ENCODE data around the gene PIK3R4. TPM values are rescaled to one million over a fixed set of nuclear protein-coding genes. Genes with fewer than 3 reads are reported as not detected.

PIK3R4 gene
- total RNA-seq = 10 to 100 TPM; 24.6 to 44.2 (median 33.4) TPM

DNA sequence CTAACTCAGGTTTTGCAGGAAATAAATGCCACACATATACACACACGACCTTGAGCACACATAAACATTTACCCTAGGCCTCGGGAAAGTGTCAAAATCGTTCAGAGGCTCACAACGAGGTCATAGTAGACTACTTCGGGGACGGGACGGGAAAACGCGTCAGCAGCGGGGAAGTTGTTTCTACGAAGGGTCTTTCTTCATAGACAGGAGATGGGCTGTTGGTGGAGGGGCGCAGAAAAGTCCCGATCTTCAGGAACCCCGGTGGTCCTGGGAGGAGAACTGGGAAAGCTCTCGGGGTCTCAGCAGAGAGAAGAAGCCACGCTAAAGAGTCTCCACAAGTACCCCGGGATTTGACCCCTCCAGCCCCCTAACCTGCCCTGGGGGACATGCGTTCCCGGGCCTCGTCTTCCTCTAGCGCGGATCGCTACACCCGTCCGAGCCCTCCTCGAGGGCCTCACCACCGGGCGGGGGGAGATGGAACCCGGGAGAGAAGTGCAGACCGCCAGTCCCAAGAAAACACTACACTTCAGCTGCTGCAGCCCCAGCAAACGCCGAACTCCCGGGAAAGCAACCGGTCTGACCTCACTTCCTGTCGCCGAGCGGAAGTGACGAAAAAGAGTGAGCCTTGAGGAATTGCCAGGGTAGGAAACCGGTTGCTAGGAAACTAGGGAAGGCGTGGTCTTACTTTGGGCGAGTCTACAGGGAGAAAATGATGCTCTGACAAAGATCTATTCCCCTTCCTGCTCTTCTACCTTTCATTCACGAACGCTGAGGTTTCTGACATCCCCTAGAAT is at the start of gene PIK3R4:
Gene PIK3R4, minus strand, starts transcription at position 584 of the 794 bp plus-strand sequence. CDS start 1,611 bp downstream, outside the sequence.
- DNase-seq (peak; percentile 86 to 97), ATAC-seq (ENCODE audit: low FRiP score in 2 of 2) (peak; percentile 95 to 96)
- Histone ChIP-seq H3K4me1 (peaks cover 30 to 49% (median 33%) of the 10 kb centered on the region in 4 donors), H3K27ac (peak within 1 kb of the TSS; percentile 83 to 88 (median 86)), H3K4me3 (peak within 1 kb of the TSS; percentile 16 to 82 (median 62)), H3K27me3 (no peaks in the 10 kb centered on the region), H3K9me3 (no peaks in the 10 kb centered on the region), H3K36me3 (peaks cover 0 to 16% (median 2%) of the 10 kb centered on the region in 4 donors)
- WGBS, 2 donors = 0 to 1% methylated on average over 29 to 43 of the region's 43 CpGs
- TF ChIP-seq POLR2A (IDR thresholded peaks at IDR 0.05) = peak in 3 of 4 donors; percentile 45 to 80 (median 77)
- TF ChIP-seq EP300 (IDR thresholded peaks at IDR 0.05) = no peak
- peak; percentile 92 to 95 for TF ChIP-seq POLR2AphosphoS5 (IDR thresholded peaks at IDR 0.05)
- TF ChIP-seq, protein P1, sequence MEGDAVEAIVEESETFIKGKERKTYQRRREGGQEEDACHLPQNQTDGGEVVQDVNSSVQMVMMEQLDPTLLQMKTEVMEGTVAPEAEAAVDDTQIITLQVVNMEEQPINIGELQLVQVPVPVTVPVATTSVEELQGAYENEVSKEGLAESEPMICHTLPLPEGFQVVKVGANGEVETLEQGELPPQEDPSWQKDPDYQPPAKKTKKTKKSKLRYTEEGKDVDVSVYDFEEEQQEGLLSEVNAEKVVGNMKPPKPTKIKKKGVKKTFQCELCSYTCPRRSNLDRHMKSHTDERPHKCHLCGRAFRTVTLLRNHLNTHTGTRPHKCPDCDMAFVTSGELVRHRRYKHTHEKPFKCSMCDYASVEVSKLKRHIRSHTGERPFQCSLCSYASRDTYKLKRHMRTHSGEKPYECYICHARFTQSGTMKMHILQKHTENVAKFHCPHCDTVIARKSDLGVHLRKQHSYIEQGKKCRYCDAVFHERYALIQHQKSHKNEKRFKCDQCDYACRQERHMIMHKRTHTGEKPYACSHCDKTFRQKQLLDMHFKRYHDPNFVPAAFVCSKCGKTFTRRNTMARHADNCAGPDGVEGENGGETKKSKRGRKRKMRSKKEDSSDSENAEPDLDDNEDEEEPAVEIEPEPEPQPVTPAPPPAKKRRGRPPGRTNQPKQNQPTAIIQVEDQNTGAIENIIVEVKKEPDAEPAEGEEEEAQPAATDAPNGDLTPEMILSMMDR (IDR thresholded peaks at IDR 0.05) = no peak

DNA sequence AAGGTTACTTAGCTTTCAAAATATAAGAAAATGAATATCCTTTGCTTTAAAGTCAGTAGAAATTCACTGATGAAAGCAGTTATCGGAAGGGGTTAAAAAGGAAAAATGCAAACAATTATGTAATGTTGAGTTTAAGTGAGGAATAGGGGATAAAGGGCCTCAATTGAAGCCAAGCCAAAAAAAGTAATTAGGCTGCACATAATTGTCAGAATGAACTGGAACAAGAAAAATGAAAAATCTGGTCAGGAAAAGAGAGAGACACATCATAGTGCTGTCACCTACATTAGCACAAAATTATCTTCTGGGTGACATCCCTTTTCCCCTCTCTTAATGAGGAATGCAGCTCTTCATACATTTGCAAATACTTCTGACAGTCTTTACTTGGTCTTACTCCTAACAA is 48.8 kb upstream of the PIK3R4 start:
- no peaks in the 10 kb centered on the region for H3K36me3 ChIP-seq

DNA sequence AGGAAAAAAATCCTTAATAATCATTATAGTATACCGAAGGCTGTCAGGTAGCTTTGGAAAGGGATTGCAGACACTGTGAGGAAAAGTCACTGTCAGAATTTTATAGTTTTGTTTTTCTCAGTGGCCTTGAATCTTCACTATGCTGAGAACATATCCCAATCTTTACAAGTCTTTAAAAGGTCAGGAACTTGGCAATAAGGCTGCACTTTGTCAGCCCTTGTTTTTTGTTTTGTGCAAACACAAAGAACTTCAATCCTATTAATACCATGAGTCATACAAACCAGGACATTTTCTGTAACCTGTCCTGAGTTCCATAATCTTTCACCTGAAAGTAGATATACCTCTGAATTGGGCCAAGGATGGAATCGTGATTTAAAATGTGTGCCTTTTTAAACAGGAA is 45.6 kb upstream of the PIK3R4 start:
- ATAC-seq (ENCODE audit: low FRiP score in 2 of 2) (no peak), DNase-seq (no peak)
- 80 to 84% methylated on average over 2 of the region's 2 CpGs for WGBS, 2 donors
- TF ChIP-seq POLR2A (IDR thresholded peaks at IDR 0.05) = no peak
- TF ChIP-seq, protein P1 (IDR thresholded peaks at IDR 0.05) = no peak
- TF ChIP-seq EP300 (IDR thresholded peaks at IDR 0.05) = no peak
- TF ChIP-seq POLR2AphosphoS5 (IDR thresholded peaks at IDR 0.05) = no peak
- H3K36me3 ChIP-seq = no peaks in the 10 kb centered on the region
- no peaks in the 10 kb centered on the region for H3K9me3 ChIP-seq
- H3K27ac ChIP-seq = no peak overlapping the region
- no peaks in the 10 kb centered on the region for H3K27me3 ChIP-seq
- no peaks in the 10 kb centered on the region for H3K4me1 ChIP-seq
- no peak overlapping the region for H3K4me3 ChIP-seq

More for the DNA sequence above, 48.8 kb upstream of the PIK3R4 start:
- Histone ChIP-seq H3K4me1 (no peaks in the 10 kb centered on the region), H3K4me3 (no peak overlapping the region), H3K9me3 (no peaks in the 10 kb centered on the region), H3K27me3 (no peaks in the 10 kb centered on the region), H3K27ac (no peak overlapping the region)
- no peak for ATAC-seq (ENCODE audit: low FRiP score in 2 of 2)
- no peak for DNase-seq
- TF ChIP-seq POLR2A (IDR thresholded peaks at IDR 0.05) (no peak), EP300 (IDR thresholded peaks at IDR 0.05) (no peak), POLR2AphosphoS5 (IDR thresholded peaks at IDR 0.05) (no peak)
- TF ChIP-seq, protein P1 (IDR thresholded peaks at IDR 0.05) = no peak
- WGBS, 2 donors = 66 to 68% methylated on average over 1 of the region's 1 CpG

DNA sequence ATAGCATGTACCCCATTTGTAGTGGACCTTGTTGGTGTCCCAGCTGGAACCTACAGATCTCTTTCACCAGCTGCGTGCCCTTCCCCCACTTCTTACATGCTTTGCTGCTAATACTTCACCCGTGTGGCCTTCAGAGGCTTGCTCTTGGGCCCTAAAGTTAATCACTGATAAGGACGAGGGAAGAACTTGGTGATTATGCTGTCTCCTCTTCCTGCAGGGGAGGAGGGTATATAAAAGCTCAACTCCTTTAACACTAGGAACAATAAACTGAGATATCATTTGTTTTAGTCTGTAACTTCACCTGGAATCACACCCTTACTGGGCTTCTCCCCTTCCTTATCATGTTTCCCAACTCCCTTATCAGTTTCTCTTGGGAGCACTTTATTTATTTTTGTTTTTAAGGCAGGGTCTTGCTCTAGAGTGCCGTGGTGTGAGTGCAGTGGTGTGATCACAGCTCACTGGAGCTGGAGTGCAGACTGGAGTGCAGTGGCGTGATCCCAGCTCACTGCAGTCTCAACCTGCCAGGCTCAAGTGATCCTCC is 43.2 kb upstream of the PIK3R4 start:
- H3K36me3 ChIP-seq = no peaks in the 10 kb centered on the region
- DNase-seq (no peak), ATAC-seq (ENCODE audit: low FRiP score in 2 of 2) (no peak)
- TF ChIP-seq, protein P1 (IDR thresholded peaks at IDR 0.05) = no peak
- TF ChIP-seq EP300 (IDR thresholded peaks at IDR 0.05) = no peak
- no peak for TF ChIP-seq POLR2A (IDR thresholded peaks at IDR 0.05)
- TF ChIP-seq POLR2AphosphoS5 (IDR thresholded peaks at IDR 0.05) = no peak
- H3K4me1 ChIP-seq = no peaks in the 10 kb centered on the region
- no peak overlapping the region for H3K4me3 ChIP-seq
- WGBS, 2 donors = 42 to 60% methylated on average over 5 of the region's 5 CpGs
- no peaks in the 10 kb centered on the region for H3K9me3 ChIP-seq
- H3K27ac ChIP-seq = no peak overlapping the region
- H3K27me3 ChIP-seq = no peaks in the 10 kb centered on the region
